SW 1271 (cell line): Measurements from ENCODE around the gene CHAF1A.

Experiments used
- DNase-seq, 2 experiments: peaks; one replicate each; lab custom pipeline; 2025; lab: John Stamatoyannopoulos, UW

The CHAF1A gene

DNA sequence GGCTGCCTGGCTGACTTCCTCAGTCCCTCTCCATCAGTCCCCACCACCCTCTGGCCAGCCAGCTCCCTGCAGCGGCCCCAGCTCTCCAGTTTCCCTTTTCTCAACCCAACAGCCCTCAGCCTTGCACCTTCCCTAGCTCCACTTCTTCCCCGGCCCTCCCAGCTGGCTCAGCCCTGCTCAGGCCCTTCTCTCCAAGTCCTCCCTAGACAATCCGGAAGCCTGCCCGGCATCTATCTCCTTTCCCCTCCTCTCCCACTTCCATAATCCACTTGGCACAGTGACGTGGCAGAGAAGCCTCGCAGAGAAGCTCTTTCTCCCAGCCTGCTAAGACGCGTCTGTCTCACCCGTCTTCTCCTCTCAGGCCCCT lies 54.0 kb downstream of the CHAF1A start:
- no peak for DNase-seq

- peak in 1 of 2 experiments; percentile 31 for DNase-seq
Measured at GRCh38 chr19:4456843-4457653, 54.6 kb downstream of the CHAF1A start.

GRCh38 chr19:4457654-4458395 lies 55.4 kb downstream of the CHAF1A start, which contains the start of gene UBXN6:
UBXN6 (minus strand) TSS chr19:4457794; CDS start chr19:4457697, 97 bp downstream.
- peak; percentile 92 to 96 for DNase-seq

DNA sequence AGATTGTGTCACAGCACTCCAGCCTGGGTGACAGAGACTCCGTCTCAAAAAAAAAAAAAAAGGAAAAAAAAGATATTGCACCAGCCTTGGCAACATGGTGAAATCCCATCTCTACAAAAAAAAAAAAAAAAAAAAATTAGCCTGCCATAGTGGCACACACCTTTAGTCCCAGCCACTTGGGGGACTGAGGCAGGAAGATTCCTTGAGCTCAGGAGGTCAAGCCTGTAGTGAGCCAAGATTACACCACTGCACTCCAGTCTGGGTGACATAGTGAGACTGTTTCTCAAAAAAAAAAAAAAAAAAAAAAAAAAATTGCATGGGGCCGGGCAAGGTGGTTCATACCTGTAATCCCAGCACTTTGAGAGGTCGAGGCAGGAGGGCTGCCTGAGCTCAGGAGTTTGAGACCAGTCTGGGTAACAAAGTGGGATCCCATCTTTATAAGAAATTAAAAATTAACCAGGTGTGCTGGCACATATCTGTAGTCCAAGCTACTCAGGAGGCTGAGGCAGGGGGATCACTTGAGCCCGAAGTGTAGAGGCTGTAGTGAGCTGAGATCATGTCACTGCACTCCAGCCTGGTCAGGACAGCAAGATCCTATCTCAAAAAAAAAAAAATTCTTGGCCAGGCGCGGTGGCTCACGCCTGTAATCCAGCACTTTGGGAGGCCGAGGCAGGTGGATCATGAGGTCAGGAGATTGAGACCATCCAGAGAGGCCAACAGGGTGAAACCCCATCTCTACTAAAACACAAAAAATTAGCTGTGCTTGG lies 62.6 kb downstream of the CHAF1A start:
- DNase-seq, result no peak

GRCh38 chr19:4467835-4468234 lies 65.4 kb downstream of the CHAF1A start:
- DNase-seq, result no peak

GRCh38 chr19:4471403-4472173 lies 69.1 kb downstream of the CHAF1A start:
- peak; percentile 99 to 100 for DNase-seq

- no peak for DNase-seq
Measured at GRCh38 chr19:4472174-4472974, 69.9 kb downstream of the CHAF1A start, which contains the start of gene HDGFL2. HDGFL2 (plus strand) TSS chr19:4472297; CDS start chr19:4472351, 54 bp downstream.

- DNase-seq, result no peak
Measured at GRCh38 chr19:4473011-4473762, 70.7 kb downstream of the CHAF1A start.

- no peak for DNase-seq
Measured at GRCh38 chr19:4473763-4474513, 71.5 kb downstream of the CHAF1A start.

- peak in 1 of 2 experiments; percentile 21 for DNase-seq
Measured at GRCh38 chr19:4474514-4475022, 72.1 kb downstream of the CHAF1A start.

DNA sequence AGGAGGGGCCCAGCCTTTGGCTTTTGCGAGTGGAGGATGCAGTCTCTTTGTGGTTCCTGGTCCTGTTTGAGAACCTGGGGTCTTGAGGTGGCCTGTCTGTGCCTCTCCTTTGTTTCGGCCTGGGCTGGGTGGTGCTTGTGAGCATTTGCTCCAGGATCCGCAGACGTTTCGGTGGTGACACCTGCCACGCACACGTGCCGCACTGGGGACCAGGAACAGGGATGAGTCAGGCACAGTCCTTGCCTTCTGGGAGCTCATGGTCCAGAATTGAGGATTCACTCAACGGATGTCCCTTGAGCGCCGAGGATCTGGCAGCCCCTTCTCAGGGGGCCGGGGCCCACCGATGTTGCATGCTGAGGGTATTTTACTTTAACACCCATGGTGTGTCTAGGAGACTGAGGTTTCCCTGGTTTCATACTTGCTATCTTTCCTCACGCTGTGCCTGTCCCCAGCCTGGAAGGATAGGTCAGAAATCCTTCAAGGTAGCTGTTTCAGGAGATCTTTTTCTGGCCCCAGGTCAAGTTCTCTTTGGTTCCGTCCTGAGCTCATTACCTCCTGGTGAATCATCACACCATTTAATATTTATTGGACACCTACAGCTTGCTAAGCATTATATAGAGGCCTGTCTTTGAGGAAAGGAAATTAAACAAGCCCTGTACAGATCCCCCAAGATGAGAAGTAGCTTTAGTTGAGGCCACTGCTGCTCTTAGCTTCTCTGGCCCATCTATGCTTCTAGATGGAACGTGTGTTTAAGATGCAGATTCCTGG lies 74.8 kb downstream of the CHAF1A start:
- no peak for DNase-seq

GRCh38 chr19:4482721-4483364 lies 80.4 kb downstream of the CHAF1A start:
- DNase-seq, result no peak

DNA sequence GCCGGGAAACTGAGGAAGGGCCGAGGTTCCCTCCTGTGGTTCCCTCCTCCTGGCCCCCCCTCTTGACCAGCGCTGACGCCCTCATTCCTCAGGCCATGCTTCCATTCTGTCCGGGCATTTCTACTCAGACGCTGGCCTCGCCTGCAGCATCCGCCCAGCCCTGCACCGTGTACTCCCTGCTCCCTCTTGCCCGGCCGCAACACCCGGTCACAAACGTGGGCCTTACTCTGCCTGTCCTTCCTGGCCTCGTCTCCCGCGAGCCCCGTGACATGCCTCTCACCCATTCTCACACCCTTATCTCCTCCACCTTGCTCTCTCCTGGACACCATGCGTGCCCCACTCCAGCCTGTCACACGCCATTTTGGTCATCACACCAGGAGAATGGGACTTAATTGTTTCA lies 80.9 kb downstream of the CHAF1A start:
- DNase-seq, result no peak

DNA sequence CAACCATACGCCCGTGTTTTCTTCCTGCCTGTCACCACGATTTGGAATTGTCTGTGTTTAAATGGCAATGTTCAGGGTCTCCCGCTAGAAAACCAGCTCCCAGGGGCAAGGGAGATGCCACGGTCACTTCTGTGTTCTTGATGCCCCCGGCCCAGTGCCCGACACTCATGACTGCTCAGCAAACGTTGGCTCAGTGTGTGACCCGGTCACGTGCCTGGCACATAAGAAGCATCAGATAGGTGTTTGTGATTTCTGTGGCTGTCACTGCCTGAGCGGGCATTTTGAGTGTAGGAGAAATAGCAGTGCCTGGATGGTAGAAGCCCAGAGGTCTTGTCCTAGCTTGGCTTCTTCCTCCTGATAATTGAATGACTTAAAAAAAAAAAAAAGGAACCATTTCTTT lies 85.1 kb downstream of the CHAF1A start:
- DNase-seq, result no peak

- no peak for DNase-seq
Measured at GRCh38 chr19:4488496-4488895, 86.1 kb downstream of the CHAF1A start.

DNA sequence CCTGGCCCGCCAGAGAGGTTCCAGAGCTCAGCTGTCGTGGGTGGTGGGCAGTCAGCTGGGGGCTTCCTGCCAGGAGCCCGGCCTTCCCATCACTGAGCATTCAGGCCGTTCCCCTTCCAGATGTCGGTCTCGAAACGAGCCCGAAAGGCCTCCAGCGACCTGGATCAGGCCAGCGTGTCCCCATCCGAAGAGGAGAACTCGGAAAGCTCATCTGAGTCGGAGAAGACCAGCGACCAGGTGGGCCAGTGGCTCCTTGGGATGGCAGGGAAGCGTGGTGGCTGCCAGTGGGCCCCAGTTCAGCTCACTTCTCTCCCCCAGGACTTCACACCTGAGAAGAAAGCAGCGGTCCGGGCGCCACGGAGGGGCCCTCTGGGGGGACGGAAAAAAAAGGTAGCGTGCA lies 89.0 kb downstream of the CHAF1A start:
- DNase-seq, result no peak

- DNase-seq, result no peak
Measured at GRCh38 chr19:4492337-4493103, 90.1 kb downstream of the CHAF1A start.
